ENCODE results near the gene ATF7IP2. TPM values are rescaled to one million over a fixed set of nuclear protein-coding genes. Genes with fewer than 3 reads are reported as not detected.
"Not testable (repeated sequence)": the region's sequence is repeated elsewhere in the genome, so short reads cannot be mapped to it uniquely, and the experiment has no call there.

ATF7IP2 gene
- total RNA-seq, 2 experiments from 2014 or later: 14.7 to 15.1 TPM

DNA sequence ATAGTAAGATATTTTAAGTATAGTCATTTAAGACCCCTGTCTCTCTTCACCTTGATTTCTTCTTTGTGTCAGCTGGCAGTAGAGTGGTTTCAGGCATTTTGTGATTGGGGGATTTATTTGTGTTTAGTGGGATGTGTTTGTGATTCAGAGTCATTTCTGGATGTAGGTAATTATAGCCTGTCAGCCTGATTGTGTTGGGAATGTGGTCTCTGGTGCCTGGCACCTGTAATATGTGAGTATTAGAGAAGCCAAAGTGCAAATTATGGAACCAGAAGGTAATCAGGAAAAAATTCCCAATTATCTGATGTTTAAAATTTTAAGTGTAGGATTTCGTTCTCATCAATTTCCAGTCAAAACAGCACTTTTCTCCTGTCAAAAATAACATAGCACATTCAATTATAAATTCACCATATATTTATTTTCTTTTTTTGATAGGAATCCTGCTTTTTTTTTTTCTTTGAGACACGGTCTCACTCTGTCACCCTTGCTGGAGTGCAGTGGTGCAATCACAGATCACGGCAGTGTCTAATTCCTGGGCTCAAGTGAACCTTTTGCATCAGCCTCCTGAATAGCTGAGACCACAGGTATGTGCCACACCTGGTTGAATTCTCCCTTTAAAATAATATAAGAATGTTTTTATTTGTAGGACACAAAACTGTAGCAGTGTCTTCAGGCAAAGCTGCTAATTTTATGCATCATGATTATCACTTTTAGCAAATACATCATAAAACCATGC is 42.7 kb downstream of the ATF7IP2 start:
- no peak overlapping the region for H3K4me3 Mint-ChIP-seq
- H3K4me1 Mint-ChIP-seq (ENCODE audit: low read depth): no peaks in the 10 kb centered on the region
- H3K27me3 Mint-ChIP-seq: no peaks in the 10 kb centered on the region
- POLR2A ChIA-PET: no interaction called here
- intact Hi-C loops (cut with micrococcal nuclease): no loop called here
- DNase-seq: no peak
- H3K36me3 Mint-ChIP-seq: peaks cover 19% of the 10 kb centered on the region
- no peaks in the 10 kb centered on the region for H3K9me3 Mint-ChIP-seq
- CTCF ChIA-PET: no interaction called here
- H3K27ac Mint-ChIP-seq: no peak overlapping the region

- peaks cover 25% of the 10 kb centered on the region for H3K36me3 Mint-ChIP-seq
Measured at GRCh38 chr16:10429299-10429969, 43.6 kb downstream of the ATF7IP2 start.

DNA sequence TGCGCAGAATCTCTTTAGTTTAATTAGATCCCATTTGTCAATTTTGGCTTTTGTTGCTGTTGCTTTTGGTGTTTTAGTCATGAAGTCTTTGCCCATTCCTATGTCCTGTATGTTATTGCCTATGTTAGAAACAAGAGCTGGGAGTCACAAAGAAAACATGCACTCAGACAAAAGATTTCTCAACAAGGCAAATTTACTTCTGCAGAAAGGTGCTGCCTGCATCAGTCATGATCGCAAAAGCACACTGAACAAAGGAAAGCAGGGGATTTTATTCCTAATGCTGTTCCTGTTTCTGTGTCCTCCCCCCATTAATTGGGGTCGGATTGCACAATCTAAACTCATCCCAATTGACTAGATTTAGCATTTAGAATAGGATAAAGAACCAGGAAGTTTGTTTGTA is 55.9 kb downstream of the ATF7IP2 start:
- no peak overlapping the region for H3K4me3 Mint-ChIP-seq
- intact Hi-C loops (cut with micrococcal nuclease): no loop called here
- CTCF ChIA-PET: no interaction called here
- no peaks in the 10 kb centered on the region for H3K27me3 Mint-ChIP-seq
- POLR2A ChIA-PET: no interaction called here
- no peak overlapping the region for H3K27ac Mint-ChIP-seq
- no peak for DNase-seq
- no peaks in the 10 kb centered on the region for H3K4me1 Mint-ChIP-seq (ENCODE audit: low read depth)
- peaks cover 72% of the 10 kb centered on the region for H3K36me3 Mint-ChIP-seq
- H3K9me3 Mint-ChIP-seq: peaks cover 58% of the 10 kb centered on the region

More at GRCh38 chr16:10429299-10429969, 43.6 kb downstream of the ATF7IP2 start:
- H3K4me1 Mint-ChIP-seq (ENCODE audit: low read depth); H3K4me3 Mint-ChIP-seq; H3K27me3 Mint-ChIP-seq; H3K27ac Mint-ChIP-seq; H3K9me3 Mint-ChIP-seq; POLR2A ChIA-PET; DNase-seq; intact Hi-C loops (cut with micrococcal nuclease); CTCF ChIA-PET: not testable (repeated sequence)

GRCh38 chr16:10447289-10447688 is 61.4 kb downstream of the ATF7IP2 start:
- Mint-ChIP-seq H3K36me3 (peaks cover 93% of the 10 kb centered on the region), H3K4me3 (no peak overlapping the region), H3K9me3 (peaks cover 65% of the 10 kb centered on the region), H3K27ac (no peak overlapping the region), H3K4me1 (ENCODE audit: low read depth) (no peaks in the 10 kb centered on the region), H3K27me3 (no peaks in the 10 kb centered on the region)
- no peak for DNase-seq
- ChIA-PET CTCF (no interaction called here), POLR2A (no interaction called here)
- intact Hi-C loops (cut with micrococcal nuclease): no loop called here

DNA sequence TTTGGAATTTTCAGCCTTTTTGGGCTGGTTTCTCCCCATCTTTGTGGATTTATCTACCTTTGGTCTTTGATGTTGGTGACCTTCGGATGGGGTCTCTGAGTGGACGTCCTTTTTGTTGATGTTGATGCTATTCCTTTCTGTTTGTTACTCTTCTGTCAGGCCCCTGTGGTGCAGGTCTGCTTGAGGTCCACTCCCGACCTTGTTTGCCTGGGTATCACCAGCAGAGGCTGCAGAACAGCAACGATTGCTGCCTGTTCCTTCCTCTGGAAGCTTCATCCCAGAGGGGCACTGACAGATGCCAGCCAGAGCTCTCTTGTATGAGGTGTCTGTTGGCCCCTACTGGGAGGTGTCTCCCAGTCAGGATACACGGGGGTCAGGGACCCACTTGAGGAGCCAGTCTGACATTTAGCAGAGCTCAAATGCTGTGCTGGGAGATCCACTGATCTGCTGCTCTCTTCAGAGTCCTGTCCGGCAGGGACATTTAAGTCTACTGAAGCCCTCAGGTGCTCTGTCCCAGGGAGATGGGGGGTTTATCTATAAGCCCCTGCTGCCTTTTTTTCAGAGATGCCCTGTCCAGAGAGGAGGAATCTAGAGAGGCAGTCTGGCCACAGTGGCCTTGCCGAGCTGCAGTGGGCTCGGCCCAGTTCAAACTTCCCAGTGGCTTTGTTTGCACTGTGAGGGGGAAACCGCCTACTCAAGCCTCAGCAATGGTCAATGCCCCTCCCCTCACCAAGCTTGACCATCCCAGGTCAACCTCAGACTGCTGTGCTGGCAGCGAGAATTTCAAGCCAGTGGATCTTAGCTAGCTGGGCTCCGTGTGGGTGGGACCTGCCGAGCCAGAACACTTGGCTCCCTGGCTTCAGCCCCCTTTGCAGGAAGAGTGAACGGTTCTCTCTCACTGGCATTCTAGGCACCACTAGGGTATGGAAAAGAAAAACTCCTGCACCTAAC is 66.6 kb downstream of the ATF7IP2 start:
- peaks cover 21% of the 10 kb centered on the region for H3K9me3 Mint-ChIP-seq
- H3K4me3 Mint-ChIP-seq; H3K27me3 Mint-ChIP-seq; CTCF ChIA-PET; DNase-seq; POLR2A ChIA-PET; H3K27ac Mint-ChIP-seq; intact Hi-C loops (cut with micrococcal nuclease): not testable (repeated sequence)
- peaks cover 57% of the 10 kb centered on the region for H3K36me3 Mint-ChIP-seq
- H3K4me1 Mint-ChIP-seq (ENCODE audit: low read depth): peaks cover 12% of the 10 kb centered on the region

GRCh38 chr16:10453159-10453510 is 67.3 kb downstream of the ATF7IP2 start:
- CTCF ChIA-PET: no interaction called here
- H3K9me3 Mint-ChIP-seq: peaks cover 15% of the 10 kb centered on the region
- peaks cover 12% of the 10 kb centered on the region for H3K4me1 Mint-ChIP-seq (ENCODE audit: low read depth)
- H3K4me3 Mint-ChIP-seq: no peak overlapping the region
- peaks cover 53% of the 10 kb centered on the region for H3K36me3 Mint-ChIP-seq
- no peak for DNase-seq
- POLR2A ChIA-PET: no interaction called here
- no peak overlapping the region for H3K27ac Mint-ChIP-seq
- intact Hi-C loops (cut with micrococcal nuclease): no loop called here
- H3K27me3 Mint-ChIP-seq: no peaks in the 10 kb centered on the region

GRCh38 chr16:10465821-10466220 is 80.0 kb downstream of the ATF7IP2 start:
- Mint-ChIP-seq H3K4me3 (no peak overlapping the region), H3K9me3 (peaks cover 5% of the 10 kb centered on the region), H3K27me3 (no peaks in the 10 kb centered on the region), H3K27ac (no peak overlapping the region), H3K4me1 (ENCODE audit: low read depth) (no peaks in the 10 kb centered on the region), H3K36me3 (peaks cover 52% of the 10 kb centered on the region)
- ChIA-PET POLR2A (no interaction called here), CTCF (no interaction called here)
- no peak for DNase-seq
- intact Hi-C loops (cut with micrococcal nuclease): no loop called here

DNA sequence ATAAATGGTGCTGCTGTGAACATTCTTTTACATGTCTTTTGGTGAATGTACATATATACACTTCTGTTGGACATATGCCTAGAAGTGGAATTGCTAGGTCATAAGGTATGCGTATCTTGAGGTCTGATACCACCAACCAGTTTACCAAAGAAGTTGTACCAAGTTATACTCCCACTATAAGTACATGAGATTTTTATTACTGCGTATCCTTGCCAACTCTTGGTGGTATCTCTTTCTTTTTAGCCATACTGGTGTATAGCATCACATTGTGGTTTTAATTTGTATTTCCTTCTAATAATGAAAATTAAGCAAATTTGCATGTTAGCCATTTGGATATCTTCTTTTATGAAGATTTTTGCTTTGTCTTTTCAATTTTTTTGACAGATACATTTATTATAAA is 80.5 kb downstream of the ATF7IP2 start:
- POLR2A ChIA-PET: no interaction called here
- no peaks in the 10 kb centered on the region for H3K4me1 Mint-ChIP-seq (ENCODE audit: low read depth)
- DNase-seq: no peak
- no peaks in the 10 kb centered on the region for H3K27me3 Mint-ChIP-seq
- intact Hi-C loops (cut with micrococcal nuclease): no loop called here
- H3K36me3 Mint-ChIP-seq: peaks cover 51% of the 10 kb centered on the region
- H3K9me3 Mint-ChIP-seq: peaks cover 7% of the 10 kb centered on the region
- H3K4me3 Mint-ChIP-seq: no peak overlapping the region
- CTCF ChIA-PET: no interaction called here
- no peak overlapping the region for H3K27ac Mint-ChIP-seq

- Mint-ChIP-seq H3K36me3 (peaks cover 50% of the 10 kb centered on the region), H3K4me3 (no peak overlapping the region)
Measured at GRCh38 chr16:10466861-10467260, 81.0 kb downstream of the ATF7IP2 start.

DNA sequence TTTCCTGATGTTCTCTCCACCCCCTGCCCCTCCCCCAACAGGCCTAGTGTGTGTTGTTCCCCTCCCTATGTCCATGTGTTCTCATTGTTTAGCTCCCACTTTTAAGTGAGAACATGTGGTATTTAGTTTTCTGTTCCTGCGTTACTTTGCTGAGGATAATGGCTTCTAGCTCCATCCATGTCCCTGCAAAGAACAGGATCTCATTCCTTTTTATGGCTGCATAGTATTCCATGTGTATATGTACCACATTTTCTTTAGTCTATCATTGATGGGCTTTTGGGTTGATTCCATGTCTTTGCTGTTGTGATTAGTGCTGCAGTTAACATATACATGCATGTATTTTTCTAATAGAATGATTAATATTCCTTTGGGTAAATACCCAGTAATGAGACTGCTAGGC is 90.8 kb downstream of the ATF7IP2 start:
- CTCF ChIA-PET; intact Hi-C loops (cut with micrococcal nuclease); H3K4me3 Mint-ChIP-seq; DNase-seq; POLR2A ChIA-PET; H3K27me3 Mint-ChIP-seq; H3K4me1 Mint-ChIP-seq (ENCODE audit: low read depth); H3K27ac Mint-ChIP-seq: not testable (repeated sequence)
- peaks cover 32% of the 10 kb centered on the region for H3K9me3 Mint-ChIP-seq
- H3K36me3 Mint-ChIP-seq: peaks cover 58% of the 10 kb centered on the region

More at GRCh38 chr16:10466861-10467260, 81.0 kb downstream of the ATF7IP2 start:
- intact Hi-C loops (cut with micrococcal nuclease): no loop called here
- Mint-ChIP-seq H3K27ac (no peak overlapping the region), H3K27me3 (no peaks in the 10 kb centered on the region), H3K4me1 (ENCODE audit: low read depth) (no peaks in the 10 kb centered on the region), H3K9me3 (peaks cover 7% of the 10 kb centered on the region)
- POLR2A ChIA-PET: interaction anchor here (0.7 kb wide), 1 partner anchor 98 kb away, joined by 5 read pairs; no protein-coding TSS in a partner anchor
- CTCF ChIA-PET: interaction anchor here (1.1 kb wide), 1 partner anchor 42 kb away, joined by 3 read pairs; no protein-coding TSS in a partner anchor
- no peak for DNase-seq

DNA sequence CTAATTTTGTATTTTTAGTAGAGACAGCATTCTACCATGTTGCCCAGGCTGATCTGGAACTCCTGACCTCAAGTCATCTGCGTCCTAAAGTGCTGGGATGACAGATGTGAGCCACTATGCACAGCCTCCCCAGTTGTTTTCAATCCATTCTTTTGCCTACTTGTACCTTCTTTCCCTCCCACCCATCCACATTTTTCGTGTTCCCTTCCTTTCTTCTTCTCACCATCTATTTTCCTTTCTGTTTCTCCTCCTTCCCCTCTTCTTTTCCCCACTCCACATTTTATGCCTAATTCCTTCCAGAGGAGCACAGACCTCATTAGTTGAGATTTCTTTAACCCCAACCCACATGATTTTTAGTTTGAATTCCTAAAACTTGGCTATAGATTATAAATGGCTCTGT is 94.3 kb downstream of the ATF7IP2 start:
- DNase-seq: no peak
- no peak overlapping the region for H3K4me3 Mint-ChIP-seq
- intact Hi-C loops (cut with micrococcal nuclease): no loop called here
- peaks cover 39% of the 10 kb centered on the region for H3K9me3 Mint-ChIP-seq
- POLR2A ChIA-PET: no interaction called here
- H3K27ac Mint-ChIP-seq: no peak overlapping the region
- CTCF ChIA-PET: no interaction called here
- peaks cover 54% of the 10 kb centered on the region for H3K36me3 Mint-ChIP-seq
- H3K27me3 Mint-ChIP-seq: no peaks in the 10 kb centered on the region
- no peaks in the 10 kb centered on the region for H3K4me1 Mint-ChIP-seq (ENCODE audit: low read depth)

DNA sequence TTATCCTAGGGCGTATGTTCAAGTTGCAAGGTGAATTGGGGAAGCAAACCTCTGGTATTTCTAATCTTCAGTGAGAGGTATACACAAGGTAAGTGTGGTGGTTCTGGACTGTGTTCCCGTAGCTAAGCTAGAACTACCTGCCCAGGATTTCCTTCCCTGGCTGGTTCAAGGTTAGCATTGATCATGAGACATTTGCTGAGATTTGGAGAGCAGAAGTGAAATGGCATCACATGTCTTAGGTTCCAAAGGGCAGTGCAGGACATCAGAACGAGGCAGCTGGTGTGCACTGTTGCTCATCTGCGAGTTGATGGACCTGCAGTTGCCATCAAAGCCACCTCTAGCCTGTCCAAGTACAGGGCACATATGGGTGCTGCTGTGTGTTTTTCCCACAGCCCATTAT is 99.3 kb downstream of the ATF7IP2 start:
- Mint-ChIP-seq H3K4me1 (ENCODE audit: low read depth) (no peaks in the 10 kb centered on the region), H3K27ac (no peak overlapping the region), H3K36me3 (peaks cover 30% of the 10 kb centered on the region), H3K9me3 (peaks cover 42% of the 10 kb centered on the region), H3K27me3 (no peaks in the 10 kb centered on the region), H3K4me3 (no peak overlapping the region)
- ChIA-PET POLR2A (interaction anchor here (1.5 kb wide), 1 partner anchor 27 kb away, joined by 3 read pairs; no protein-coding TSS in a partner anchor), CTCF (no interaction called here)
- no peak for DNase-seq
- intact Hi-C loops (cut with micrococcal nuclease): no loop called here
